ENCODE measurements around the gene OSBPL5.

The OSBPL5 gene

GRCh38 chr11:3156661-3157311, 8.3 kb downstream of the OSBPL5 start:
- TF ChIP-seq, protein P1, sequence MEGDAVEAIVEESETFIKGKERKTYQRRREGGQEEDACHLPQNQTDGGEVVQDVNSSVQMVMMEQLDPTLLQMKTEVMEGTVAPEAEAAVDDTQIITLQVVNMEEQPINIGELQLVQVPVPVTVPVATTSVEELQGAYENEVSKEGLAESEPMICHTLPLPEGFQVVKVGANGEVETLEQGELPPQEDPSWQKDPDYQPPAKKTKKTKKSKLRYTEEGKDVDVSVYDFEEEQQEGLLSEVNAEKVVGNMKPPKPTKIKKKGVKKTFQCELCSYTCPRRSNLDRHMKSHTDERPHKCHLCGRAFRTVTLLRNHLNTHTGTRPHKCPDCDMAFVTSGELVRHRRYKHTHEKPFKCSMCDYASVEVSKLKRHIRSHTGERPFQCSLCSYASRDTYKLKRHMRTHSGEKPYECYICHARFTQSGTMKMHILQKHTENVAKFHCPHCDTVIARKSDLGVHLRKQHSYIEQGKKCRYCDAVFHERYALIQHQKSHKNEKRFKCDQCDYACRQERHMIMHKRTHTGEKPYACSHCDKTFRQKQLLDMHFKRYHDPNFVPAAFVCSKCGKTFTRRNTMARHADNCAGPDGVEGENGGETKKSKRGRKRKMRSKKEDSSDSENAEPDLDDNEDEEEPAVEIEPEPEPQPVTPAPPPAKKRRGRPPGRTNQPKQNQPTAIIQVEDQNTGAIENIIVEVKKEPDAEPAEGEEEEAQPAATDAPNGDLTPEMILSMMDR (IDR thresholded peaks at IDR 0.05) = no peak

DNA sequence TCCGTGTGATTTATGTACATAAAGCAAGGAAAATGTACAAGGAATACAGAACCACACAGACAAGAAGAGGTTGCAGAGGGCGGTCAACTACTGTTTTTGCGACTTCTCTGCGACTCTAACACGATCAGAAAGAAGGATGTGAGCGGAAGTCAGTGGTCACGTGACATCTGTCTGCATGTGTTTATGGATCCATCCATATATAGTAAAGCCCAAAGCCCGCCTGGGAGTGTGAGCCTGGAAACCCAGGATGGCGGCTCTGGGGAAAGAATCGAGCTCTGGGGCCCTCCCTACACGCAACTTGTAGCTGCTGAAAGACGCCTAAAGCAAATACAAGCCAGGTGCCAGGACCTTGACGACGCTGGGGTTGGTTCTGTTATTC, 8.8 kb downstream of the OSBPL5 start:
- TF ChIP-seq, protein P1 (IDR thresholded peaks at IDR 0.05) = no peak

DNA sequence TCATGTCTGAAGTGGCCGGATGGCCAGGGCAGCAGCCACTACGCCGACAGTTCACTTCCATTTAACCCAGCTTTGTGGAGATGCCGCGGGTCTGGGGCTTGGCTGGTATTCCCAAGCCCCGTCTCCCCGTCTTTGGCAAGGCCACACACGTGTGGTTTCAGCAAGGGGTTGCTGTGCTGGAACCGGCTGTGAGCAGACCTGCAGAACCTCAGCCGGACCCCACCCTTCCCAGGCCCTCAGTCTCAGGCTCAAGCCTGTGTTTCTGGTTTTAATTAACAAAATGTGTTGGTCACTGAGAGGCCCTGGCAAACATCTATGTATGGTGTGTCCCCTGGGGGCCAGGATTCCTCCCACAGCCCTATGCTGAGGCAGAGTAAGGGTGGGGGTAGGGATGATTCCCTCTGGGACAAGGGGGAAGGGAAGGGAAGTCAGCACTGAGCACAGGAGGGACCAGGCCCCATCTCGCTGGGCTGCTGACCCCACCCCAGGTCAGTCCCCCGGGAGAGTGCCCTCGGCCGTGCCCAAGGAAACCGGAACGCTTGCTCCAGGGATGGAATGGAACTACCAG, 9.3 kb downstream of the OSBPL5 start:
- TF ChIP-seq, protein P1 (IDR thresholded peaks at IDR 0.05) = no peak

DNA sequence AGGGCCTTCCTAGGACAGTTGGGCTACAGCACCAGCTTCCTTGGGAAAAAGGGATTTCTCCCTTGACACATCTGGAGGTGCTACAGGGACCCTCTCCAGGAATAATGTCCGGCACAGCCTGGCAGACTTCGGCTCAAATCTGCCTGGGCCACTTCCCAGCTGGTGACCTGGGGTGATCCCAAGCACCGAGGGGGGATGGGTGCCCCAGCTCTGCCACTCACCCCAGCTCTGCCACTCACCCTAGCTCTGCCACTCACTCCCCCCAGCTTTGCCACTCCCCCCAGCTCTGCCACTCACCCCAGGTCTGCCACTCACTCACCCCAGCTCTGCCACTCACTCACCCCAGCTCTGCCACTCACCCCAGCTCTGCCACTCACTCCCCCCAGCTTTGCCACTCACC, 9.9 kb downstream of the OSBPL5 start:
- TF ChIP-seq, protein P1 (IDR thresholded peaks at IDR 0.05) = no peak

- TF ChIP-seq, protein P1 (IDR thresholded peaks at IDR 0.05) = no peak
These were observed 11.0 kb downstream of the OSBPL5 start for GRCh38 chr11:3154001-3154599.

DNA sequence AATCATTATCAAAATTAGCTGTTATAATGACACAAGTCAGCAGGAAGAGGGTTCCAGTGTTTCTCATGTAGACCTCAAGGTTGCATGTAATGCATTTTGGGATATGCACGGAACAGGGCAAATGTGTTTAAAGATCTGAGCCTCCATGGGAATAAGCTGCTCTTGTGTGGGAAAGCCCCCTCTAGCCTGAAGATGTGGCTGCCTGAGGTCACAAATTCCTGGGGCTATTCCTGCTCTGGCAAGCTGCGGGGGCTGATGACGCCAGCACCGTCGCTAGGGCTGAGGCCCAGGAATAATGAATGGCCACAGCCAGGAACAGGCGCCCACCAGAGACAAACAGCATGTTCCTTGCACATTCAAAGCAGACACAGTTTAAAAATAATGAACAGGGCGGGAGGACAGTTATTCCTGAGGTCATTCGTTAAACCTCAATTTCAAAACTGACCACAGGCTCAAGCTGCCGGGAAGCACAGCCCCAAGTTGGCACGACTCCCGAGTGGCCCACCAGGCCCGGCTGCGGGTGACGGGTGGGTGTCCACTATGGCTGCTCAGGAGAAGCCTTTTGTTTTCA, 11.7 kb downstream of the OSBPL5 start:
- TF ChIP-seq, protein P1 (IDR thresholded peaks at IDR 0.05) = no peak

DNA sequence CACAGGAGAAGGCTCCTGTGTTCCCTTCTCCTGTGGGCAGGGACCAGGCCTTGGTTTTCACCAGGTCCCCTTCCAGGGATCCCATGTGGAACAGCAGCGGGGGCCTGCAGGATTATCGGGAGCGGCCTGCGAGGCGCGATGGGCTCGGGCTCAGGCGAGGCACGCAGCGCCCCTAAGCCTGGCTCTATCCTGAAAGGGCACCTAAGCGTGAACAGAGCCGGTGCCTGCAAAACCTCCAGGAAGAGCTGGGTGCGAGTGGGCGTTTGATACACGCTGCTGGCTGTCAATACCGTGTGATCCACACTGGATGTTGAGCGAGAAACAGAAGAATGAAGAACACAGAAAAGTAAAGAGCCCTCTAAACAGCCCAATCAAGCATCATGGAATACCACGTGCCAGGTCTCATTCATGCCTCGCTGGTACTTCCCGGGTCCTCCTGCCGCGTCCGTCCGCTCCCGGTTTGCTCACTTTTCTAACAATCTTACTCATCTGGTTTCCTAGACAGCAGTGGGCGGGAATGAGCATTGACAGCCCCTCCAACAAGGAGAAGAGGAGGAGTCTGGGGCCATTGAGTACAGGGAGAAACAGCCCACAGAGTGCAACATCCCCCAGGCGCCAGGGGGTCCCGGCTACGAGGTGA, 12.5 kb downstream of the OSBPL5 start:
- TF ChIP-seq, protein P1 (IDR thresholded peaks at IDR 0.05) = no peak
